HK-2 (cell line): ENCODE measurements around the gene SMC1A.

Experiments
- DNase-seq: peaks from one replicate; pipeline ENCODE4 v3.0.0-alpha.2; 2018; ENCODE audit not compliant: unreplicated experiment

Gene SMC1A

DNA sequence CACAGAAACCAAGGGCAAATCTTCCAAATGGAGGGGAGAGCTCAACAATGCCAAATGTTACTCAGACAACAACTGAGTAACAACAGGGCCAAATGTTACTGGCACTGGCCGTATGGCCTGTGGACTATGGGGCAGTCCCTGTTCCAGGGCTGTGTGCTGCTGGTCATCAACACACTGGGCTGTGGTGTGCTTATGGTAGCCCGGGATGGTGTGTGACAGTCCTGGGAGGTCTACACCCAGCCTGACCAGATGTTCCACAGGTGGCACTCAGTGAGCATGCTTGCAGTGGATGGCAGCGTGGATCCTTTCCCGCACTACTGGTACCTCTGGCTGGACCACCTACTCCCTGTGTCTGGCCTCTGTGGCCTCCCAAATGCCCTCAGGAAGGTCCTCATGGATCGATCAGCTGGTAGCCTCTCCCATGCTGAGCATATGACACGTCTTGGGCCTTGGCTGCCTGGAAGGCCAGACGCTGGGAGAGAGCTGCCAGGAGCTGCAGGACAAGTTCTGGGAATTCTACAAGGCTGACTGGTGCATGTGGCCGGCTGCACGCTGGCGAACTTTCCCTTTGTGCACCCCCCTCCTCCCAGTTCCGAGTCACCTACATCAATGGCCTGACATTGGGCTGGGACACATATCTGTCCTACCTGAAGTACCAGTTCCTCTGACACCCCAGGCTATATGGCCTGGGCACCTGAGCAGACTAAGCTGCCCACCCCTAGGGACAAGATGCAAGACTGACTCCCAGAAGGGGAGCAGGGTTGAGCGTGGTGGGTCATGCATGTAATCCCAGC is 81.4 kb downstream of the SMC1A start:
- no peak for DNase-seq

GRCh38 chrX:53337101-53337500 is 85.4 kb downstream of the SMC1A start:
- DNase-seq = no peak

GRCh38 chrX:53333853-53334252 is 88.6 kb downstream of the SMC1A start:
- DNase-seq = no peak

DNA sequence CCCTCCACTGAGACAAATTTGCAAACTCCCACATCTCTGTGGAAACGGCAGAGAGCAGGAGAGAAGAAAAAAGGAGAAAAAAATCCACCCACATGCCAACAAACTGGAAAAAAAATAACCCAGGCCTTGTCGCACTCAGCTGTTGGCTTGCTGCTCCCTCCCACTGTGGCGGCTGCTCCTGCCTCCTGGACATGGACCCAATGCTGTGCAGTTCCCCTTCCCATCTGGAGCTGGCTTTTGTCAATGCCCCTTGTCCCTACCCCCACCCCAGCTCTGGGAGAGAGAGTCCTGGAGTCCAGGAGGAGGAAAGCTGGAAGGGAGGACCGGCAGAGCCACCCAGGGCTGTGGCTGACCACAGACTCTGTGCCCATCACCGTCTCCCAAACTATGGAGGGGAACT is 90.2 kb downstream of the SMC1A start:
- DNase-seq = no peak

DNA sequence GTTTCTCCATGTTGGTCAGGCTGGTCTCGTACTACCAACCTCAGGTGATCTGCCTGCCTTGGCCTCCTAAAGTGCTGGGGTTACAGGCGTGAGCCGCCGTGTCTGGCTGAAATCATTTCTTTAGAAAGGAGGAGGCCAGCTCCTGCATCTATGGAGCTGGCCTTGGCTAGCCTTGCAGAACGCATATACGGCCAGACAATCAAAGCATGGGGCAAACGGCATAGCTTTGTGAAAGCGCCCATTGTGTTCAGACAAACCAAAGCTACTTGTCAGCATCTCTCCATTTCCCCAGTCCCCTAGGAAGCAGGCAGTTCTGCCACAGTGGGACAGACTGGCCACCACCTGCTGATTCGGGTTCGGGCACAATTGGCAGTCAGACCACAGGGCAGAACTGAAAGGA is 92.1 kb downstream of the SMC1A start:
- no peak for DNase-seq

DNA sequence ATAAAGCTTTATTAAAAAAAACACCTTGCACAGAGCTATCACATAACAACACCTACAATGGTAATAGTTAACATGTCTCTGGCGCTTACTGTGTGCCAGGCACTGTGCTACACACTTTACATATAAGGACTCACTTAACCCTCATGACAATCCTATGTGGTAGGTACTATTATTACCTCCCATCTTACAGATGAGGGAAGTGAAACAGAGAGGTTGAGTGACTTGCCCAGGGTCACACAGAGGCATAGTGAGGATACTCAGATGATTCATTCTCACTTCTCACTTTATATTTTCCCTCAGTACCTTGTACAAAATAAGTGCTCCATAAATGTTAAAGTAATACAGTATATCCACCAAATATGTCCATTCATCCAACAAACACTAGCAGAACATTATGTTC is 97.7 kb downstream of the SMC1A start:
- DNase-seq = no peak
